Neutrophil (primary cell): Measurements from ENCODE around the gene RAP1A.

ENCODE experiments used
- H3K27ac ChIP-seq: fragments of 200-600 bp; sonication (generic); 2 replicates; pipeline ENCODE4 v1.5.1; 2016; ENCODE audit warnings: mild to moderate bottlenecking, moderate library complexity
- H3K27me3 ChIP-seq: fragments of 200-600 bp; sonication (generic); 2 replicates; pipeline ENCODE4 v1.6.0; 2016; ENCODE audit warnings: mild to moderate bottlenecking
- H3K36me3 ChIP-seq: fragments of 200-600 bp; sonication (generic); 2 replicates; pipeline ENCODE4 v1.5.1; 2017
- H3K4me1 ChIP-seq, 2 experiments: fragments of 200-600 bp in 1 of 2; sonication (generic) in 1 of 2; 1 replicate in 1 of 2; 2 replicates in 1 of 2; pipeline versions ENCODE4 v1.5.1 to v1.6.1; 2013 to 2016; ENCODE audit warnings: low read depth in 1 of 2, low read length in 1 of 2, mild to moderate bottlenecking in 1 of 2, moderate library complexity in 1 of 2; ENCODE audit not compliant: control insufficient read depth in 1 of 2, insufficient read depth in 1 of 2
- H3K4me3 ChIP-seq, 2 experiments: fragments of 200-600 bp in 1 of 2; sonication (generic) in 1 of 2; 1 replicate in 1 of 2; 2 replicates in 1 of 2; pipeline ENCODE4 v1.5.1; 2013 to 2016; ENCODE audit warnings: low read depth in 1 of 2, low read length in 1 of 2, mild to moderate bottlenecking in 1 of 2, moderate library complexity in 1 of 2
- H3K9me3 ChIP-seq: fragments of 200-600 bp; sonication (generic); 2 replicates; pipeline ENCODE4 v1.5.1; 2016
- CTCF ChIP-seq: fragments of 200-600 bp; sonication (generic); IDR thresholded peaks from 2 replicates; pipeline ENCODE4 v1.5.1; 2016; ENCODE audit warnings: antibody characterized with exemption

RAP1A gene

DNA sequence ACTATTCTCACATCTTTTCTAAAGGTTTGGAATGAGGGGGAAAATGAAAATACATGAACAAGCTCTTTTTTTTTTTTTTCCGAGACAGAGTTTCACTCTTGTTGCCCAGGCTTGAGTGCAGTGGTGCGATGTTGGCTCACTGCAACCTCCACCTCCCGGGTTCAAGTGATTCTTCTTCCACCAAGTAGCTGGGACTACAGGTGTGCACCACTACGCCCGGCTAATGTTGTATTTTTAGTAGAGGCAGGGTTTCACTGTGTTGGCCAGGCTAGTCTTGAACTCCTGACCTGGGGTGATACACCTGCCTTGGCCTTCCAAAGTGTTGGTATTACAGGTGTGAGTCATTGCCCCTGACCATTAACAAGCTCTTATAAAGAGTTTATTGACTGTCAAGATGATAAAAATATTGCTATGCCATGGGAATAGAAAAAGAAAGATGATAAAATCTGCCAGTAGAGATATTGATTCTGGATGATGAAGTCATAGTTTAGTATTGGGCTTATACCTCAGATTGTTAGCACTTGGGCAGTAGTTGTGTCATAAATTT is 83.0 kb downstream of the RAP1A start:
- Histone ChIP-seq H3K4me1 (peaks cover 7 to 18% of the 10 kb centered on the region in 2 experiments), H3K27ac (peak overlapping the region; percentile 0), H3K4me3 (no peak overlapping the region), H3K9me3 (no peaks in the 10 kb centered on the region), H3K27me3 (no peaks in the 10 kb centered on the region), H3K36me3 (peaks cover 53% of the 10 kb centered on the region)
- no peak for TF ChIP-seq CTCF

DNA sequence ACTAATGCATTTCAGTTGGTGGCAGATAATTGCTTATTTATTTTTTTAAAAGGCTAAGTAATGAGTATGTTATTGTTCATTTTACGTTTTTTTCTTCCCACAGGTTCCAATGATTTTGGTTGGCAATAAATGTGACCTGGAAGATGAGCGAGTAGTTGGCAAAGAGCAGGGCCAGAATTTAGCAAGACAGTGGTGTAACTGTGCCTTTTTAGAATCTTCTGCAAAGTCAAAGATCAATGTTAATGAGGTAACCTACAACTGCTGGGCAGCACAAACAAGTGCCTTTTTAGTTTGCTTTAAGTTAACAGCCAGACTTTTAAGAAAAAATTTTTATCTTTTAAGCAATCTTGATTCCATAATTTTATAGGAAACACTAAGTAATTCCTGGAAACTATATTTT is 84.7 kb downstream of the RAP1A start:
- Histone ChIP-seq H3K36me3 (peaks cover 42% of the 10 kb centered on the region), H3K9me3 (no peaks in the 10 kb centered on the region), H3K27me3 (no peaks in the 10 kb centered on the region), H3K27ac (peak overlapping the region; percentile 93), H3K4me3 (no peak overlapping the region), H3K4me1 (peaks cover 24 to 34% of the 10 kb centered on the region in 2 experiments)
- TF ChIP-seq CTCF = no peak

DNA sequence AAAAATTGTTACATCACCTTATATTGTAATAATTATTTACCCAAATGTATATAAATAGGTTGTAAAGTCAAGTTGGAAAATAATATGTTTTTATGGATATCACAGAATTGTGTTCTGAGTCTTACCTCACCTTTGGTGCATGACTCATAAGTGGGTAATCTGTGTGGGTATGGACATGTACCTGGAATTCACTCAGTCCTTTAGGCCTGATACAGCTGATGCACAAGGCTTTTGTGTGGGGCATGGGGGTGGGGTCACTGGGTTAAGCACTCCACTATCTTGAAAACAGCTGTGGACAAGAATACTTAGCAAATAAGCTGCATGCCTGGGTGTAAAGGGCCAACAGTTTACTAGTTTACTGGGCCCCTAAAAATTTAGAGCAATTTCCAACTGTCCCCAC is 85.2 kb downstream of the RAP1A start:
- Histone ChIP-seq H3K4me1 (peaks cover 25 to 38% of the 10 kb centered on the region in 2 experiments), H3K9me3 (no peaks in the 10 kb centered on the region), H3K27me3 (no peaks in the 10 kb centered on the region), H3K36me3 (peaks cover 43% of the 10 kb centered on the region), H3K4me3 (no peak overlapping the region), H3K27ac (peak overlapping the region; percentile 93)
- TF ChIP-seq CTCF = no peak

DNA sequence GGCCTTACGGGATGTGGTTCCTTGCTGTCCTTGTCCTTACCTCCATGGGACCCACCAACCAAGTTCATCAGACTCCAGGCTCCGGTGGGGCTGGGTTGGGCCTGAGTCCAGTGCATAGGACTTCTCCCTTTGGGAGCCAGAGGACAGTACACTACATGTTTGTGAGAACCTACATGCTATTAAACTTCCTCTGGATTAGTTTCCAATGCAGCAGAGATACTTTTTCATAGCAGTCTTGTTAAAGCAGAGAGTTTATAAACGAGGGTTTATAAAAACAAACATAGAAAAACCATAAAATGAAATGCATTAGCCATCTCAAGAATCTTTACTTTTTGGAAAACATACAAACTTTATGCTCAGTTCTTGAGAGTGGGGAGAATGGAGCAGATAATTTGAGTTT is 86.3 kb downstream of the RAP1A start:
- Histone ChIP-seq H3K27me3 (no peaks in the 10 kb centered on the region), H3K4me1 (peaks cover 25 to 38% of the 10 kb centered on the region in 2 experiments), H3K9me3 (no peaks in the 10 kb centered on the region), H3K4me3 (no peak overlapping the region), H3K36me3 (peaks cover 36% of the 10 kb centered on the region), H3K27ac (peak overlapping the region; percentile 93)
- TF ChIP-seq CTCF = no peak

DNA sequence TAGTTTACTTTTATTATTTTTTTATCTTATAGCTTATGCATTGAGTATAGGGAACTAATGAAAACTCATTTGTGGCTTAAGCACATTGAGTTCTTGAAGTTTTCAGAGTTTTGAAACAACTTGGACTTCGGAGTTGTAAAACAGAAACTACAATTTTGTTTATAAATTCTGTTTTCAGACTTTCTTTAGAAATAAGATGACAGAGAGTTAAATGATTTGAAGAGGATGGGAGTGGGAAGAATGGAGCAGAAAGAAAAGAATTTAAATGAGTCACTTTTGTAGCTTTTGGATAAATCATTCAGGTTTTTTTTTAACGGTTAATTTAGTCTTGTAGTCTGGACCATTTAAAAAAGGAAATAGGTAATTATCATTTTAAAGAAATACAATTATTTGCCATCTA is 87.3 kb downstream of the RAP1A start:
- Histone ChIP-seq H3K27ac (peak overlapping the region; percentile 93), H3K9me3 (no peaks in the 10 kb centered on the region), H3K4me1 (peaks cover 25 to 38% of the 10 kb centered on the region in 2 experiments), H3K27me3 (no peaks in the 10 kb centered on the region), H3K36me3 (peaks cover 36% of the 10 kb centered on the region), H3K4me3 (no peak overlapping the region)
- no peak for TF ChIP-seq CTCF

DNA sequence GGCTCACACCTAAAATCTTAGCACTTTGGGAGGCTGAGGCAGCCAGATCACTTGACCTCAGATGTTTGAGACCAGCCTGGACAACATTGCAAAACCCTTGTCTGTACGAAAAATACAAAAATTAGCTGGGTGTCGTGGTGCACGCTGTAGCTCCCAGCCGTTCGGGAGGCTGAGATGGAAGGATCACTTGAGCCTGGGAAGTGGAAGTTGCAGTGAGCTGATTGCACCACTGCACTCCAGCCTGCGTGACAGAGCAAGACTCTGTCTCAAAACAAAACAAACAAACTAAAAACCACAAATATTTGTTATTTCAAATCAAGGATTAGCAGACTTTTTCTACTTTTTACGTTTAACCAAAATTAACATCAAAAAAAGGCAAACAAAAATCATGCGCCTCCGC is 88.3 kb downstream of the RAP1A start:
- Histone ChIP-seq H3K9me3 (no peaks in the 10 kb centered on the region), H3K4me3 (peak overlapping the region; percentile 37 to 44), H3K36me3 (peaks cover 44% of the 10 kb centered on the region), H3K27me3 (no peaks in the 10 kb centered on the region), H3K4me1 (peaks cover 25 to 38% of the 10 kb centered on the region in 2 experiments), H3K27ac (peak overlapping the region; percentile 93)
- peak; percentile 27 for TF ChIP-seq CTCF
